GM18502 (cell line): ENCODE data around the gene NCAPD2.
"Not testable (repeated sequence)": the region's sequence is repeated elsewhere in the genome, so short reads cannot be mapped to it uniquely, and the experiment has no call there.

Experiments used
- ATAC-seq: cut with Tn5 transposase; IDR thresholded peaks from one replicate; pipeline ENCODE4 v1.9.1; 2021; ENCODE audit warnings: mild to moderate bottlenecking; ENCODE audit not compliant: unreplicated experiment, poor library complexity

The NCAPD2 gene

DNA sequence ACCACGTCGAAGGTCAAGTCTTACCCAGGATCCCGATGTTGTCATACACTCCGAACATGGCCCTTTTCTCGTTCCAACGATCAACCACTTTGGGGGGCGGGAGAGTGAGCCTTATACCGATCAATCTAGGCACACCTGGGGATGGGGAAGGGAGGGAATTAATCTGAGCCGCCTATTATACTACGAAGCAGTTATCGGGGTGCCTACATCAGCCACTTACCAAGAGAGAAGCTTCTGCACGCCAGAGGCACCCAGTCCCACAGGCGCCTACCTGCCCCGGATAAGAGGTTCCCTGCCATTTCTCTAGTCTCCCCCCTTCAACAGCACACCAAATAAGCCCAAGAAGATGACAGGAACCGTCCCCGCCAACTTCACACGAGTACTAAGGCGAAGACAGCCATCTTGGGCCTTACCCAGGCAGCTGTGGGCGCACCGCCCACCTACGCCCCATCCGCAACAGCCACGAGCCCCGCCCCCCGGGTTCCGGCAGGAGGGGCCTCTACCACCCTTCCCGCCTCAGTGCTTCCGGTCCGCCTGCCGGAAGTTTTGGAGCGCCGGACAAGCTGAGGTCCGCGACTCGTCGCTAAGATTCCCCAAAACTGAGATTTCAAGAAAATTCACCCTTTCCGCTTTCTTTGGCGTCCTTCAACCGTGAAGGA is 935 bp upstream of the NCAPD2 start, which contains the start of gene MRPL51:
TSS of gene MRPL51 (minus strand) at position 425 of the 659 bp plus-strand sequence. CDS start at position 299, 126 bp downstream.
- peak; percentile 60 for ATAC-seq

DNA sequence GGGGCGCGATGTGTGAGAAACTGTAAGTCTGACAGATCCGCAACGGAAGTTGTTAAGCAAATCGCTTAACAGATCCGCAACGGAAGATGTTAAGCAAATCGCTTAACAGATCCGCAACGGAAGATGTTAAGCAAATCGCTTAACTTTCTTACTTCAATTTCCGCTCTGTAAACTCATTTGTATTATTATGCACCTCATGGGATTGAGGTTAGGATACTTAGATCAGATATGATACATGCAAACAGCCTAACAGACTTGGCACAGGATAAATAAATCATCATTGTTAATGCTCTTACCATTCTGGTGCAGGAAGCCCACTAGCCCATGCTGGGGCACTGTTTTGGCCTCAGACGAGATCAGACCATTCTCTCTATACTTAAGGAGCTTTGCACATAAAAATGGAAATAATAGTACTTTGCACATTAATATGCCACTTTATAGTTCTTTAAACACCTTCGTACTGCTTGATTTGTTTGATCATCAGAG is 399 bp downstream of the NCAPD2 start:
- no peak for ATAC-seq

DNA sequence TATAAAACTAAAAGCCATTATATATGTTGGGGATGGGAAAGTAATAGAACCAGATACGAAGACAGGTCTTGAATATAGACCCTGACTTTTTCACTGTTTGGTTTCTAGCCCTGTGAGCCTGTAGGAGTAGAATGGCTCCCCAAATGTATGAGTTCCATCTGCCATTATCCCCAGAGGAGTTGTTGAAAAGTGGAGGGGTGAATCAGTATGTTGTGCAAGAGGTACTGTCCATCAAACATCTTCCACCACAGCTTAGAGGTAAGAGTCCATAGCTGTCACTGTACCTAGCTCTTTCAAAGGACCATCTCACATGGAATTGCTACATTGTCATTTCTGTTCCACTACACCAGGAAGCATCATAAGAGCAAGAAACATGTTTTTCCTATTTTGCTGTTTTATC is 1.1 kb downstream of the NCAPD2 start:
- ATAC-seq, result no peak

DNA sequence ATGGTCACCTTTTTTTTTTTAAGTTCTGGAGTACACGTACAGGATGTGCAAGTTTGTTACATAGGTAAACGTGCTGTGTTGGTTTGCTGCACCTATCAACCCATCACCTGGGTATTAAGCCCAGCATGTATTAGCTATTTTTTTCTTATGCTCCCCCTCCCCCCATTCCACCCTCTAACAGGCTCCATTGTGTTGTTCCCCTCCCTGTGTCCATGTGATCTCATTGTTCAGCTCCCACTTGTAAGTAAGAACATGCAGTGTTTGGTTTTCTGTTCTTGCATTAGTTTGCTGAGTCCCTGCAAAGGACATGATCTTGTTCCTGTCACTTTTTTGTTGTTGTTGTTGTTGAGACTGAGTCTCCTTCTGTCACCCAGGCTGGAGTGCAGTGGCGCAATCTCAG is 3.4 kb downstream of the NCAPD2 start:
- ATAC-seq, result not testable (repeated sequence)

DNA sequence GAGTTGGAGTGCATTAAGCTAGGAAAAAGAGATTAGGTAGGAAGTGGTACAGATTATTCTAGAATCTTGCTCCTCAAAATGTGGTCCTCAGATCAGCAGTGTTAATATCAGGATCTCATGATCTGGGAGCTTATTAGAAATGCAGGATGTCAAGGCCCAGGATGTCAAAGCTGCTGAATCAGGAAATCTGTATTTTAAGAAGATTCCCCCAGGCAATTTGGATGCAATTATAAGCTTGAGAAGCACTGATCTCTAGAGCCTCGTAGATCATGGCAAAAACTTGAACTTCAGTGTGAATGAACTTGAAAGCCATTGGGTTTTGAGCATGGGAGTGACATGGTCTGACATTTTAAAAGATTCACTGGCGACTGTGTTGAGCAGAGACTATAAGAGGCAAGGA is 6.6 kb downstream of the NCAPD2 start:
- no peak for ATAC-seq

DNA sequence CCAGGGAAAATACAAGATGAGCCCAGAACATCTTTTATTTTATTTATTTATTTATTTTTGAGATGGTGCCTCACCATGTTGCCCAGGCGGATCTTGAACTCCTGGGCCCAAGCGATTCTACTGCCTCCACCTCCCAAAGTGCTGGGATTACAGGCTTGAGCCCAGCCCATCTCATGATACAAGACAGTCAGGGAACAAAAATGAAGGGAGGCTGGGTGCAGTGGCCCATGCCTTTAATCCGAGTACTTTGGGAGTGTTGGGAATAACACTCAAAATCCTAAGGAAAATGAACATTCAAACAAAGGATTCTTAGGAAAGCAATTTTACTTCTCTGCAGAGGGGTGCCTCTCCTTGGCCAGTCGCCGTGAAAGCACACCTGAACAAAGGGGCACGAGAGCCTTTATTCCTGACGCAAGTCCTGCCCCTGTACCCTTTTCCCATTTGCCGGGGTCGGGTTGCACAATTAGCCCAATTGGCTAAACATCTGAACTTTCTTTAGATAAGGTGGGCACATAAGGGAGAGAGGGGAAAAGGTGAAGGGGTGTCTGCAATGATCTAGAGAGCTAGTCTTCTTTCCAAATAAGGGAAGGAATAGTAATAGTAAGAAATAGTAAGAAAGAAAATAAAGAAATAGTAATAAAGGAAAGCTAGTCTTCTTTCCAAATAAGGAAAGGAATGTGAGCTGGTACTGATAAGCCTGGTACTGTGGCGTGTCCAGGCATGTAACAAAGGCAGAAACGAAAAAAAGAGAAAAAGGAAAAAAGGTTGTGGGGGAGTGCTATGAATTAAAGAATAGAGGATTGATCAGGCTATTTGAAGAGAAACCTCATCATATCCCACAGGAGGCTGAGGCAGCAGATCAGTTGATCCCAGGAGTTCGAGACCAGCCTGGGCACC is 13.4 kb downstream of the NCAPD2 start:
- no peak for ATAC-seq

DNA sequence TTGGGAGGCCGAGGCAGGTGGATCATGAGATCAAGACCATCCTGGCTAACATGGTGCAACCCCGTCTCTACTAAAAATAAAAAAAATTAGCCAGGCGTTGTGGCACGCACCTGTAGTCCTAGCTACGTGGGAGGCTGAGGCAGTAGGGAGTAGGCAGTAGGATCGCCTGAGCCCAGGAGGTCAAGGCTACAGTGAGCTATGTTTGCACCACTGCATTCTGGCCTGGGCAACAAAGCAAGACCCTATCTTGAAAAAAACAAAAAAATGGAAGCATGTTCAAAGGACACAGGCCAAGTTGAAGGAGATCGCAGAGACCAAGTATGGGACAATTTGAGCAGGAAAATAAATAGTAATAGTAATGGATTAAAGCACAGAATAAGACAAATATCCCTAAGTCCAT is 14.2 kb downstream of the NCAPD2 start:
- no peak for ATAC-seq

DNA sequence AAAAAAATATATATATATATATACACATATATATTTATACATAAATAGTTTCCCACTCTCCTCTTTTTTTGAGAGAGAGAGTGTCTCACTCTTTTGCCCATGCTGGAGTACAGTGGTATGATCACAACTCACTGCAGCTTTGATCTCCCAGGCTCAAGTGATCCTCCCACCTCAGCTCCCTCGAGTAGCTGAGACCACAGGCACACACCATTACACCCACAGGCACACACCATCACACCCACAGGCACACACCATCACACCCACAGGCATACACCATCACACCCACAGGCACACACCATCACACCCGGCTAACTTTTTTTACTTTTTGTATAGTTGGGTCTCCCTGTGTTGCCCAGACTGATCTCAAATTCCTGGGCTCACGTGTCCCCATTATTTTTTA is 26.3 kb downstream of the NCAPD2 start:
- no peak for ATAC-seq

DNA sequence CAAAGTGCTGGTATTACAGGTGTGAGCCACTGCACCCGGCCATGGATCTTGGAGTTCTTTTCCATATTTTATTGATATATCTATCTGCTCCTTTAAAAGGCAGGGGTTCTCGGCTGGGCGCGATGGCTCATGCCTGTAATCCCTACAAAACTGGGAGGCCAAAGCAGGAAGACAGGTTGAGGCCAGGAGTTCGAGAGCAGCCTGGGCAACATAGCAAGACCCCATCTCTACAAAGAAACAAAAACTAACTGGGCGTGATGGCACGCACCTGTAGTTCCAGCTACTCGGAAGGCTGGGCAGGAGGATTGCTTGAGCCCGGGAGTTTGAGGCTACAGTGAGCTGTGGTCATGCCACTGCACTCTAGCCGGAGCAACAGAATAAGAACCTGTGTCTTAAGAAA is 28.3 kb downstream of the NCAPD2 start:
- no peak for ATAC-seq

DNA sequence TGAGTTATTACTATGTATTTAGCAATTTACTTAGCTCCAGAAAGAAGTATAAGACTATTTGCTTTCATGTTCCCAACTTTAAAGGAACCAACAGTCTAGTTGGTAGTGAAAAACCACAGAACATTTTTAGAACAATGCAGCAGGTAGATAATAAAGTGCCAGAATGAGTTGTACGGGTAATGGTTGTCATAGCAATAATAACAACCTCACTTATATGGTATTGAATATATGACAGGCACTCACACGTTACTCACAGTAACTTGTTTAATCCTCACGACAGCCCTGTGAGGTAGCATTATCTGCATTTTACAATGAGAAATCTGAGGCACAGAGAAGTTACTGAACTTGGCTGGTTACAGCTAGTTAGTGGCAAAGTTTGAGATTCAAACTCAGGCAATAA is 29.8 kb downstream of the NCAPD2 start:
- no peak for ATAC-seq

DNA sequence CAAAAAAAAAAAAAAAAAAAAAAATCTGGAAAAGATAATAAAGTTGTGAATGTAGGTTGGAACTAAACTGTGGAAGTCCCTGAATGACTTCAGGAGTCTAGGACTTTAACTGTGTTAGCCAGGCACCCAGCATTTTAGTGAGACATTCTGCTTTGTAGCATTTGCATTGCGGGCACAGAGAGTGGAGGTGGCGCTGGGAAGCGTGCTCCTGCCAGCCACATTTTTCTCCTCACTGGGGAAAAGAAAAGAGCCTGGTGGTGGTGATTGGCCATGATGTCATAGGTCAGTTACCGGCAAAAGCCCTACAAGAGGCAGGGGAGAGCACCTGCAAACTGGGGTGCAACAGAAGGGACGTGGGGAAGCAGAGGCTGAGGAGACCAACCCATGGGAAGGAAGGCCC is 30.7 kb downstream of the NCAPD2 start:
- no peak for ATAC-seq

DNA sequence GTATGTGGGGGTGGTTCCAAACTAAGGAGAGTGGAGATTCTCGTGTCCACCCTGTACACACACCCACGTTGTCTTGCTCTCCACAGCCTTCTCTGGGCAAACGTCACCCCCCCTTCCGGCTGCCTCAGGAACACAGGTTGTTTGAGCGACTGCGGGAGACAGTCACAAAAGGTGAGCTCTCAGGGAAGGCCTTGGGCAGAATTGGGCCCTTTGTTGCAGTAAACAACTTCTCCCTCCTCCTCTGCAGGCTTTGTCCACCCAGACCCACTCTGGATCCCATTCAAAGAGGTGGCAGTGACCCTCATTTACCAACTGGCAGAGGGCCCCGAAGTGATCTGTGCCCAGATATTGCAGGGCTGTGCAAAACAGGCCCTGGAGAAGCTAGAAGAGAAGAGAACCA is 32.3 kb downstream of the NCAPD2 start:
- no peak for ATAC-seq

DNA sequence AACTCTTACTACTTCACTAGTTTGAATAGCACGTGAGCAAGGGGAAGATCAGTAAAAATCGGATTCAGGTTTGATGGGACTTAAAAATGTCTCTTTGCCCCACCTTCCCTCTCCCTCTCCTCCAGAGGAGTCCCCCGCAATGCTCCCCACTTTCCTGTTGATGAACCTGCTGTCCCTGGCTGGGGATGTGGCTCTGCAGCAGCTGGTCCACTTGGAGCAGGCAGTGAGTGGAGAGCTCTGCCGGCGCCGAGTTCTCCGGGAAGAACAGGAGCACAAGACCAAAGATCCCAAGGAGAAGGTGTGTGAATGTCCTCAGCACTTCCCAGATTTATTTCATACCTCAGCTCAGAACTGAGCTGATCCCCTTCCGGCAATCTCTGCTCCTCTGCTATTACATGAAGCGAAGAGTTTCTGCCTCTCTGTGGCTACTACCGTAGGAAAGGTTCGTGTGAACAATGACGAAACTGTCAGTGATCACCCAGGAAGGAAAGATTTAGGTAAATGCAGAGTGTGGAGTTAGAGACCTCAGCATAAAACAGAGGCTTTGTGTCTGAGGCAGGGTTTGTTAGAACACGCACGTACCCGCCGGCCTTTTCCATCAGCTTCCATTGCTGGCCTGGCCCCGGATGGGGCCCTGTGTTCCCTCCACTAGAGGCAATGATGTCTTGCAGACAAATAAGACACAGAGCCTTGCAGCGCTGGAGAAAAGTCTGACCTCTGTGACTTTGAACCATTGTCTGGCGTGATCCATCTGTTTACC is 33.0 kb downstream of the NCAPD2 start:
- no peak for ATAC-seq

DNA sequence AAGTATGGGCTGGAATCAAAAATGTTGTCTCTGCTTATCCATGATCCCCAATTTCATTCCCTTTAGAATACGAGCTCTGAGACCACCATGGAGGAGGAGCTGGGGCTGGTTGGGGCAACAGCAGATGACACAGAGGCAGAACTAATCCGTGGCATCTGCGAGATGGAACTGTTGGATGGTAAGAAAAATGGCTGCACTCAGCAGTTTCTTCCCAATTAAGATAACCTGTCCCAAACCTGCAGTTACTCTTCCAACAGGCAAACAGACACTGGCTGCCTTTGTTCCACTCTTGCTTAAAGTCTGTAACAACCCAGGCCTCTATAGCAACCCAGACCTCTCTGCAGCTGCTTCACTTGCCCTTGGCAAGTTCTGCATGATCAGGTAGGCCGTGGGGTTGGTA is 33.8 kb downstream of the NCAPD2 start:
- no peak for ATAC-seq

DNA sequence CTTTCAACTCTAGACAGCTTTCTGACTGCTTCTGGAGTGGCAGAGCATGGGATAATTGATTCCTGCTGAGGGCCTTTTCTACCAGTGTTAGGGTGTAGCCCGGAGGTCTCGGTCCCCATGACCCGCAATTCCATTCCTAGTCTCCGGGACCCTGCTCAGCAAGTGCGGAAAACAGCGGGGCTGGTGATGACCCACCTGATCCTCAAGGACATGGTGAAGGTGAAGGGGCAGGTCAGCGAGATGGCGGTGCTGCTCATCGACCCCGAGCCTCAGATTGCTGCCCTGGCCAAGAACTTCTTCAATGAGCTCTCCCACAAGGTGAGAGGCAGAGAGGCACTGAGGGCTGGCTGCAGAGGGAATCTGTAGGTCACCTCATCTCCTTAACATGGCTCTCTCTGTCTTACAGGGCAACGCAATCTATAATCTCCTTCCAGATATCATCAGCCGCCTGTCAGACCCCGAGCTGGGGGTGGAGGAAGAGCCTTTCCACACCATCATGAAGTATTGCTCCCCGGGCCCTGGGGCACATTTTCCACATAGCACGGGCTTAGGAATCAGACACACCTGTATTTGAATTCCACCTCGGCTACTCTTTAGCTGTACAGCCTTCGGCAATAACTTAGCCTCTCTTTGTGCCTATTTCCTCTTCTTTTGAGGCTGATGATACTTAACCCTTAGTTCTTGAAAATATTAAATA is 34.8 kb downstream of the NCAPD2 start:
- no peak for ATAC-seq

DNA sequence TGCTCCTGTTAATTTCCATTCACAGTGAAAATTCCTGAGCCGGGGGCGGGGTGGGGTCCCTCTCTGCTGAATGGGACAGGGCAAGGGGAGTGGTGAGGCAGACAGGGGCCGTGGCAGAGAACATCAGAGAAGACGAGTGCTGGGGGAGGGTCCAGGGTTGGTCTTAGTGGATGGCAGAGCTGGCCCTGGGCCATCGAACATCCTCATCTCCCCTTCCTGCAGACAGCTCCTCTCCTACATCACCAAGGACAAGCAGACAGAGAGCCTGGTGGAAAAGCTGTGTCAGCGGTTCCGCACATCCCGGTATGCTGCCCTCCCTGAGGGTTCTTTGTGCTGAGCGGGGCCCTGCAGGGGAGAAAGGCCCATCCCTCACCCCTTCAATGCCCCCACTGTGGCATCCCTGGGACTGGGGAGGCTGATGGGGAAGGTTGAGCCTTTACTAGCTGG is 35.4 kb downstream of the NCAPD2 start:
- ATAC-seq, result no peak

DNA sequence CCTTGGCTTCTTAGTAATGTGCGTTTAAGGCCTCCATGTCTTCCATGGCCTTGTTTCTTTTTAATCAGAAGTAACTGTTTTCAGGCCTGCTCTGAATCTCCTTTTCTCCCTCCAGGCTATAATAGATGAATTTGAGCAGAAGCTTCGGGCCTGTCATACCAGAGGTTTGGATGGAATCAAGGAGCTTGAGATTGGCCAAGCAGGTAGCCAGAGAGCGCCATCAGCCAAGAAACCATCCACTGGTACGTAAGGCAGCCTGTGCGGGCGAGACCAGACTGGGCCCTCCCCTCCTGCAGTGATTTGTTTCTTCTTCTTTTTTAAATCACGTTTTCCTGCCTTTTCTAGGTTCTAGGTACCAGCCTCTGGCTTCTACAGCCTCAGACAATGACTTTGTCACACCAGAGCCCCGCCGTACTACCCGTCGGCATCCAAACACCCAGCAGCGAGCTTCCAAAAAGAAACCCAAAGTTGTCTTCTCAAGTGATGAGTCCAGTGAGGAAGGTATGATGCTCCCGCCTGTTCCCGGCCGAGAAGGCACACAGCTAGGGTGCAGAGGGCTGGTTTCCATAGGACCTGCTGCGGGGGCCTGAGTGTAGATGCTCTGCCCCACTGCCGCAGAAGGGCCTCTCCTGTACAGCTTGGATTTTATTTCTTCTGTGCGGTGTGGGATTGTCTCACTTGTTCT is 36.8 kb downstream of the NCAPD2 start:
- ATAC-seq, result no peak

DNA sequence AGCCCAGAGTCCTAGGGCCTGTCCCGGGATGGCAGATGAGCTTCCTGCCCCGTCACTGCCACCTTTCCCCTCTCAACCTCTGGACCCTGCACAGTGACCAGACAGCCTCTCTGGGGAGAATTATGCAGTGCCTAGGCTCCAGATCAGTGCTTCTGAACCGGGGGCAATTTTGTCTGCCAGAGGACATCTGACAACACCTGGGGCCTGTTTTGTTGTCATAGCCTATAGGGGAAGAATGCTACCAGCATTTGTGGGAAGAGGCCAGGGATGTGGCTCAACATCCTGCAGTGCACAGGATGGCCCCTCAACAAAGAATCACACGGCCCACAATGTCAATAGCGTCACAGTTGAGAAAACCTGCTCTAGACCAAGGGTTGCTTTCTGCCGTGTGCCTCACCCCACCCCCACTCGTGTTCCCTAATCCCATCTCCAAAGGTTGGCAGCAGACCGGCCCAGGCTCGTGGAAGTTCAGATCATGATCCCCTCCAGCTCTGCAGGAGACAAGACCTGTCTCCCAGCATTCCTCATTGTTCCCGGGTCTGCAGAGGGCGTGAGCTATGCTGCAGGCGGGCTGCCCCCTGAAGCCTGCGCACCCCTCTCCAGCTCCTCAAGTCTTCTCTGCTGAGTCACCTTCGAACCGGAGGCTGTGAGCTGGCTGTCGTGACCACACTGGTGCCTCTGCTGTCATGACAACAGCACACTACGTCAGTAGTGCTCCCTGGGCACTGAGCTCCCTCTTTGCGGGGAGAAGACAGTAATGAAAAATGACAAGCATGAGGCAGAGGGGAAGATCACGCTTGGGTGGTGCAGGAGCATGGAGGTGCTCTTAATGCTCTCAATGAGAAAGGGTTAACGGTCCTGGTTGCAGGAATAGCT is 38.4 kb downstream of the NCAPD2 start:
- peak; percentile 31 for ATAC-seq
